ENCODE data around the gene ZNF639.

DNA sequence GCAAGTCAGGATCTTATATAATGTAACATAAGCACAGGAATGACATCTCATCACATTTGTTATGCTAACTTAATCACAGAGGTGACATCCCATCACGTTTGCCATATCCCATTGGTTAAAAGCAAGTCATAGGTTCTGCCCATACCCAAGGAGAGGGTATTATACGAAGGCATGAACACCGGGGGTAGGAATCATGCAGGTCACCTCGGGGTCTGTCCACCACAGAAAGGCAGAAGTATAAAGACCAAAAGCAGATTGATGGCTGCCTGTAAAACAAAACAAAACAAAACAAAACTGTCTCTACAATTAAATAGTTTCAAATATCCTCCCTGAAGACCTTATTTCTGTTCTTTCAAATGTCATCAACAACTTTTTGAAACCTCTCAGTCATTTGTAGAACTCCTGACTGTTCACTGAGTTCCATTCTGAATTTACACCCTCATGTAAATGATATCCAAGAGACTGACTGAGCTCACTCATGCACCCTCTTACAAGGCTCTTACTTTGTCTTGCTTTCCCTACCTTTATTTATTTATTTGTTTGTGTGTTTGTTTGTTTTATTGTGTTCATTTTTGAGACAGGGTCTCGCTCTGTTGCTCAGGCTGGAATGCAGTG is 22.7 kb upstream of the ZNF639 start:
- TF ChIP-seq, protein P1, sequence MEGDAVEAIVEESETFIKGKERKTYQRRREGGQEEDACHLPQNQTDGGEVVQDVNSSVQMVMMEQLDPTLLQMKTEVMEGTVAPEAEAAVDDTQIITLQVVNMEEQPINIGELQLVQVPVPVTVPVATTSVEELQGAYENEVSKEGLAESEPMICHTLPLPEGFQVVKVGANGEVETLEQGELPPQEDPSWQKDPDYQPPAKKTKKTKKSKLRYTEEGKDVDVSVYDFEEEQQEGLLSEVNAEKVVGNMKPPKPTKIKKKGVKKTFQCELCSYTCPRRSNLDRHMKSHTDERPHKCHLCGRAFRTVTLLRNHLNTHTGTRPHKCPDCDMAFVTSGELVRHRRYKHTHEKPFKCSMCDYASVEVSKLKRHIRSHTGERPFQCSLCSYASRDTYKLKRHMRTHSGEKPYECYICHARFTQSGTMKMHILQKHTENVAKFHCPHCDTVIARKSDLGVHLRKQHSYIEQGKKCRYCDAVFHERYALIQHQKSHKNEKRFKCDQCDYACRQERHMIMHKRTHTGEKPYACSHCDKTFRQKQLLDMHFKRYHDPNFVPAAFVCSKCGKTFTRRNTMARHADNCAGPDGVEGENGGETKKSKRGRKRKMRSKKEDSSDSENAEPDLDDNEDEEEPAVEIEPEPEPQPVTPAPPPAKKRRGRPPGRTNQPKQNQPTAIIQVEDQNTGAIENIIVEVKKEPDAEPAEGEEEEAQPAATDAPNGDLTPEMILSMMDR (conservative IDR thresholded peaks at IDR 0.05), result no peak
- no peak for TF ChIP-seq ZFX (IDR thresholded peaks at IDR 0.05)
